Astrocyte (in vitro differentiated cells and primary cell): ENCODE results near the gene NPM3. TPM values are rescaled to one million over a fixed set of nuclear protein-coding genes. Genes with fewer than 3 reads are reported as not detected.

Experiments
- total RNA-seq: library from RNA; stranded (reverse); gene quantifications from 2 replicates; pipeline ENCODE4 v1.2.1, GENCODE V29; 2021

The NPM3 gene
- total RNA-seq, 1 donor from 2014 or later = 40.7 TPM

Other genes with a start within 250 kb of the NPM3 start
- 27.8 and 28.6 TPM in 2 replicates for gene POLL, start 195.2 kb downstream of the NPM3 start, total RNA-seq
- 39.4 and 41.0 TPM in 2 replicates for gene DPCD, start 195.1 kb downstream of the NPM3 start, total RNA-seq
- 21.9 and 24.1 TPM in 2 replicates for gene FBXW4, start 88.3 kb downstream of the NPM3 start, total RNA-seq
- gene FGF8, start 7.3 kb downstream of the NPM3 start, total RNA-seq = 0.61 TPM in 1 of 2 replicates, not detected in the other
- 106 and 119 TPM in 2 replicates for gene OGA, start 35.0 kb upstream of the NPM3 start, total RNA-seq
- 1.9 and 2.5 TPM in 2 replicates for gene KCNIP2, start 60.4 kb upstream of the NPM3 start, total RNA-seq